ENCODE measurements around the gene ZNF71.

ZNF71 gene

GRCh38 chr19:56619121-56619520 is 24.0 kb downstream of the ZNF71 start:
- no peaks in the 10 kb centered on the region for H4K20me1 ChIP-seq (ENCODE audit: insufficient read depth, low read length)
- H3K4me3 ChIP-seq (ENCODE audit: low read length) = no peak overlapping the region
- peaks cover 29% of the 10 kb centered on the region for H3K9me3 ChIP-seq (ENCODE audit: insufficient read depth, low read length)
- TF ChIP-seq CTCF (IDR thresholded peaks at IDR 0.05; ENCODE audit: low read depth, low read length) (no peak), EZH2phosphoT487 (IDR thresholded peaks at IDR 0.05; ENCODE audit: low read depth) (no peak)
- H3K4me2 ChIP-seq (ENCODE audit: low read length) = no peak overlapping the region
- no peak overlapping the region for H2AFZ ChIP-seq (ENCODE audit: low read depth, low read length)
- peaks cover 88% of the 10 kb centered on the region for H3K36me3 ChIP-seq (replicated peaks; ENCODE audit: low read depth, low read length)
- H3K79me2 ChIP-seq (ENCODE audit: low read length) = peaks cover 17% of the 10 kb centered on the region
- no peak overlapping the region for H3K9ac ChIP-seq (ENCODE audit: low read length)
- no peaks in the 10 kb centered on the region for H3K4me1 ChIP-seq (ENCODE audit: low read length)
- no peaks in the 10 kb centered on the region for H3K27me3 ChIP-seq (ENCODE audit: low read depth, low read length)
- H3K27ac ChIP-seq (ENCODE audit: low read length) = no peak overlapping the region

GRCh38 chr19:56622374-56622773 is 27.3 kb downstream of the ZNF71 start:
- no peak overlapping the region for H3K4me3 ChIP-seq (ENCODE audit: low read length)
- H3K27ac ChIP-seq (ENCODE audit: low read length) = no peak overlapping the region
- peaks cover 74% of the 10 kb centered on the region for H3K36me3 ChIP-seq (replicated peaks; ENCODE audit: low read depth, low read length)
- no peaks in the 10 kb centered on the region for H4K20me1 ChIP-seq (ENCODE audit: insufficient read depth, low read length)
- no peaks in the 10 kb centered on the region for H3K27me3 ChIP-seq (ENCODE audit: low read depth, low read length)
- no peak overlapping the region for H2AFZ ChIP-seq (ENCODE audit: low read depth, low read length)
- H3K4me1 ChIP-seq (ENCODE audit: low read length) = no peaks in the 10 kb centered on the region
- H3K9me3 ChIP-seq (ENCODE audit: insufficient read depth, low read length) = peaks cover 11% of the 10 kb centered on the region
- no peak overlapping the region for H3K9ac ChIP-seq (ENCODE audit: low read length)
- TF ChIP-seq CTCF (IDR thresholded peaks at IDR 0.05; ENCODE audit: low read depth, low read length) = no peak
- TF ChIP-seq EZH2phosphoT487 (IDR thresholded peaks at IDR 0.05; ENCODE audit: low read depth) = no peak
- peaks cover 10% of the 10 kb centered on the region; the same call in 1 of the 2 replicates for H3K79me2 ChIP-seq (ENCODE audit: low read length)
- H3K4me2 ChIP-seq (ENCODE audit: low read length) = no peak overlapping the region

- TF ChIP-seq EZH2phosphoT487 (IDR thresholded peaks at IDR 0.05; ENCODE audit: low read depth) (no peak), CTCF (IDR thresholded peaks at IDR 0.05; ENCODE audit: low read depth, low read length) (no peak)
- H3K9me3 ChIP-seq (ENCODE audit: insufficient read depth, low read length) = peaks cover 4% of the 10 kb centered on the region
- no peaks in the 10 kb centered on the region for H3K27me3 ChIP-seq (ENCODE audit: low read depth, low read length)
- peaks cover 68% of the 10 kb centered on the region for H3K36me3 ChIP-seq (replicated peaks; ENCODE audit: low read depth, low read length)
- H2AFZ ChIP-seq (ENCODE audit: low read depth, low read length) = no peak overlapping the region
- H3K27ac ChIP-seq (ENCODE audit: low read length) = no peak overlapping the region
- H3K4me1 ChIP-seq (ENCODE audit: low read length) = no peaks in the 10 kb centered on the region
- H3K79me2 ChIP-seq (ENCODE audit: low read length) = peaks cover 10% of the 10 kb centered on the region; the same call in 1 of the 2 replicates
- no peak overlapping the region for H3K9ac ChIP-seq (ENCODE audit: low read length)
- no peaks in the 10 kb centered on the region for H4K20me1 ChIP-seq (ENCODE audit: insufficient read depth, low read length)
- H3K4me2 ChIP-seq (ENCODE audit: low read length) = no peak overlapping the region
- no peak overlapping the region for H3K4me3 ChIP-seq (ENCODE audit: low read length)
Measured at GRCh38 chr19:56623006-56623405, 27.9 kb downstream of the ZNF71 start.

- Histone ChIP-seq H3K79me2 (ENCODE audit: low read length) (no peaks in the 10 kb centered on the region), H2AFZ (ENCODE audit: low read depth, low read length) (no peak overlapping the region), H4K20me1 (ENCODE audit: insufficient read depth, low read length) (no peaks in the 10 kb centered on the region), H3K4me2 (ENCODE audit: low read length) (no peak overlapping the region), H3K36me3 (replicated peaks; ENCODE audit: low read depth, low read length) (peaks cover 51% of the 10 kb centered on the region), H3K27ac (ENCODE audit: low read length) (no peak overlapping the region), H3K4me1 (ENCODE audit: low read length) (no peaks in the 10 kb centered on the region), H3K27me3 (ENCODE audit: low read depth, low read length) (no peaks in the 10 kb centered on the region), H3K9me3 (ENCODE audit: insufficient read depth, low read length) (no peaks in the 10 kb centered on the region; the same call in 1 of the 2 replicates), H3K4me3 (ENCODE audit: low read length) (no peak overlapping the region), H3K9ac (ENCODE audit: low read length) (no peak overlapping the region)
- no peak for TF ChIP-seq EZH2phosphoT487 (IDR thresholded peaks at IDR 0.05; ENCODE audit: low read depth)
- TF ChIP-seq CTCF (IDR thresholded peaks at IDR 0.05; ENCODE audit: low read depth, low read length) = no peak
Measured at GRCh38 chr19:56625708-56626107, 30.6 kb downstream of the ZNF71 start.
